K562 (cell line): ENCODE data around the gene NABP1. TPM values are rescaled to one million over a fixed set of nuclear protein-coding genes. Genes with fewer than 3 reads are reported as not detected.
A peak's percentile ranks its signal among the peaks of the same experiment; 100 is the strongest.

ENCODE experiments used
- CBX5 ChIP-seq: IDR thresholded peaks from 2 replicates; pipeline ENCODE4 v1.6.1; 2014; ENCODE audit warnings: low read depth, borderline replicate concordance
- IRF2 ChIP-seq: sonication (generic); formaldehyde crosslinking; IDR thresholded peaks from 2 replicates; pipeline ENCODE4 v1.8.1; 2022; ENCODE audit warnings: mild to moderate bottlenecking, missing genetic modification reagents
- RERE ChIP-seq: sonication (generic); formaldehyde crosslinking; IDR thresholded peaks from 2 replicates; pipeline ENCODE4 v1.8.0; 2023; ENCODE audit warnings: missing genetic modification reagents, mild to moderate bottlenecking, borderline replicate concordance
- SPI1 ChIP-seq: IDR thresholded peaks from 2 replicates; pipeline ENCODE4 v1.6.1; 2011; ENCODE audit warnings: low read depth, low read length, control low read depth, borderline replicate concordance
- TEAD4 ChIP-seq, 2 experiments: sonication (generic) in 1 of 2; formaldehyde crosslinking in 1 of 2; IDR thresholded peaks; 2 replicates each; pipeline versions ENCODE4 v1.6.1 to v1.8.0; 2012 to 2022; ENCODE audit warnings: borderline replicate concordance in 1 of 2, inconsistent platforms in 1 of 2, low read length in 1 of 2, mild to moderate bottlenecking in 1 of 2, missing genetic modification reagents in 1 of 2
- ZBTB17 ChIP-seq: fragments of 450-650 bp; formaldehyde crosslinking; IDR thresholded peaks from 2 replicates; pipeline ENCODE4 v1.4.0; 2020; ENCODE audit warnings: mild to moderate bottlenecking
- ZNF146 ChIP-seq: IDR thresholded peaks from one replicate; pipeline ENCODE4 v1.6.1; 2018; ENCODE audit warnings: missing compliant biosample characterization; ENCODE audit not compliant: unreplicated experiment
- ZNF431 ChIP-seq: sonication (generic); formaldehyde crosslinking; IDR thresholded peaks from 2 replicates; pipeline ENCODE4 v1.8.0; 2022; ENCODE audit warnings: mild to moderate bottlenecking, missing genetic modification reagents
- ZNF584 ChIP-seq: fragments of 200-800 bp; sonication (Bioruptor generic); IDR thresholded peaks from 2 replicates; pipeline ENCODE4 v1.6.1; 2016; ENCODE audit warnings: low read depth, mild to moderate bottlenecking, missing genetic modification characterization, missing compliant biosample characterization
- ZNF695 ChIP-seq: fragments of 450-650 bp; formaldehyde crosslinking; IDR thresholded peaks from 2 replicates; pipeline ENCODE4 v1.4.0; 2020; ENCODE audit warnings: mild to moderate bottlenecking, moderate library complexity
- polyA plus RNA-seq, 8 experiments: library from polyadenylated mRNA; depleted of rRNA in 4 of 8; stranded (reverse) in 5 of 8; unstranded in 3 of 8; fragments of >200 nt; fragmentation: Nextera tagmentation in 2 of 8; fragmentation: Illumina TruSeq in 1 of 8; extraction: Ambion mirVana in 2 of 8; extraction: Trizol in 1 of 8; gene quantifications; 2 replicates each; pipeline versions ENCODE4 v1.2.1 to v1.2.3, GENCODE V29; 2011 to 2014; ENCODE audit warnings: inconsistent platforms in 1 of 8, missing spikeins in 1 of 8
- total RNA-seq, 7 experiments: library from RNA; depleted of rRNA in 6 of 7; stranded (reverse); fragments of >200 nt in 6 of 7; fragmentation: Illumina TruSeq in 2 of 7; extraction: Trizol in 2 of 7; gene quantifications; 2 replicates each; pipeline versions ENCODE4 v1.2.1 to v1.2.3, GENCODE V29; 2011 to 2021; ENCODE audit warnings: low replicate concordance in 1 of 7
- TF ChIP-seq, protein P1 (sequence below): fragments of 450-650 bp; IDR thresholded peaks from 2 replicates; pipeline ENCODE4 v1.6.1; 2017; ENCODE audit warnings: antibody characterized with exemption, mild to moderate bottlenecking
- TF ChIP-seq, protein P2 (sequence below): fragments of 450-650 bp; formaldehyde crosslinking; IDR thresholded peaks from 2 replicates; pipeline ENCODE4 v1.4.0; 2020; ENCODE audit warnings: mild to moderate bottlenecking

NABP1 gene
- total and polyA plus RNA-seq, 9 of the 15 experiments (the other 6 are each of a cell fraction or from before 2014, with no cell fraction given) = 12.8 to 44.0 (median 20.2) TPM

- TF ChIP-seq, protein P1, sequence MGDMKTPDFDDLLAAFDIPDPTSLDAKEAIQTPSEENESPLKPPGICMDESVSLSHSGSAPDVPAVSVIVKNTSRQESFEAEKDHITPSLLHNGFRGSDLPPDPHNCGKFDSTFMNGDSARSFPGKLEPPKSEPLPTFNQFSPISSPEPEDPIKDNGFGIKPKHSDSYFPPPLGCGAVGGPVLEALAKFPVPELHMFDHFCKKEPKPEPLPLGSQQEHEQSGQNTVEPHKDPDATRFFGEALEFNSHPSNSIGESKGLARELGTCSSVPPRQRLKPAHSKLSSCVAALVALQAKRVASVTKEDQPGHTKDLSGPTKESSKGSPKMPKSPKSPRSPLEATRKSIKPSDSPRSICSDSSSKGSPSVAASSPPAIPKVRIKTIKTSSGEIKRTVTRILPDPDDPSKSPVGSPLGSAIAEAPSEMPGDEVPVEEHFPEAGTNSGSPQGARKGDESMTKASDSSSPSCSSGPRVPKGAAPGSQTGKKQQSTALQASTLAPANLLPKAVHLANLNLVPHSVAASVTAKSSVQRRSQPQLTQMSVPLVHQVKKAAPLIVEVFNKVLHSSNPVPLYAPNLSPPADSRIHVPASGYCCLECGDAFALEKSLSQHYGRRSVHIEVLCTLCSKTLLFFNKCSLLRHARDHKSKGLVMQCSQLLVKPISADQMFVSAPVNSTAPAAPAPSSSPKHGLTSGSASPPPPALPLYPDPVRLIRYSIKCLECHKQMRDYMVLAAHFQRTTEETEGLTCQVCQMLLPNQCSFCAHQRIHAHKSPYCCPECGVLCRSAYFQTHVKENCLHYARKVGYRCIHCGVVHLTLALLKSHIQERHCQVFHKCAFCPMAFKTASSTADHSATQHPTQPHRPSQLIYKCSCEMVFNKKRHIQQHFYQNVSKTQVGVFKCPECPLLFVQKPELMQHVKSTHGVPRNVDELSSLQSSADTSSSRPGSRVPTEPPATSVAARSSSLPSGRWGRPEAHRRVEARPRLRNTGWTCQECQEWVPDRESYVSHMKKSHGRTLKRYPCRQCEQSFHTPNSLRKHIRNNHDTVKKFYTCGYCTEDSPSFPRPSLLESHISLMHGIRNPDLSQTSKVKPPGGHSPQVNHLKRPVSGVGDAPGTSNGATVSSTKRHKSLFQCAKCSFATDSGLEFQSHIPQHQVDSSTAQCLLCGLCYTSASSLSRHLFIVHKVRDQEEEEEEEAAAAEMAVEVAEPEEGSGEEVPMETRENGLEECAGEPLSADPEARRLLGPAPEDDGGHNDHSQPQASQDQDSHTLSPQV = peak; percentile 90
- TF ChIP-seq ZNF695 (no peak), SPI1 (no peak), TEAD4 (IDR thresholded peaks at IDR 0.05; ENCODE audit: low read length) (peak; percentile 69), TEAD4 (CRISPR knock-in tag; IDR thresholded peaks at IDR 0.05; ENCODE audit: borderline replicate concordance) (no peak), RERE (CRISPR knock-in tag) (no peak), CBX5 (no peak), ZNF584 (CRISPR knock-in tag) (0 out of 2 replicates have a peak, but pooled peaks have one; percentile 37), ZNF431 (CRISPR knock-in tag) (no peak), ZBTB17 (CRISPR knock-in tag) (no peak), ZNF146 (CRISPR knock-in tag) (no peak), IRF2 (CRISPR knock-in tag) (no peak)
- TF ChIP-seq, protein P2, sequence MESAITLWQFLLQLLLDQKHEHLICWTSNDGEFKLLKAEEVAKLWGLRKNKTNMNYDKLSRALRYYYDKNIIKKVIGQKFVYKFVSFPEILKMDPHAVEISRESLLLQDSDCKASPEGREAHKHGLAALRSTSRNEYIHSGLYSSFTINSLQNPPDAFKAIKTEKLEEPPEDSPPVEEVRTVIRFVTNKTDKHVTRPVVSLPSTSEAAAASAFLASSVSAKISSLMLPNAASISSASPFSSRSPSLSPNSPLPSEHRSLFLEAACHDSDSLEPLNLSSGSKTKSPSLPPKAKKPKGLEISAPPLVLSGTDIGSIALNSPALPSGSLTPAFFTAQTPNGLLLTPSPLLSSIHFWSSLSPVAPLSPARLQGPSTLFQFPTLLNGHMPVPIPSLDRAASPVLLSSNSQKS (CRISPR knock-in tag) = no peak
These were observed 40.5 kb upstream of the NABP1 start (continued) for GRCh38 chr2:191637182-191638078.
